Renal cortical epithelial cell (primary cell): Measurements from ENCODE around the gene PLCH2. TPM values are rescaled to one million over a fixed set of nuclear protein-coding genes. Genes with fewer than 3 reads are reported as not detected.
A peak's percentile ranks its signal among the peaks of the same experiment; 100 is the strongest.
"Not testable (repeated sequence)": the region's sequence is repeated elsewhere in the genome, so short reads cannot be mapped to it uniquely, and the experiment has no call there.

Experiments
- DNase-seq: peaks from one replicate; pipeline ENCODE4 v3.0.0-alpha.2; 2011; ENCODE audit warnings: low read depth
- total RNA-seq: library from RNA; depleted of rRNA; stranded (reverse); fragments of >200 nt; gene quantifications from 2 replicates; pipeline ENCODE4 v1.2.3, GENCODE V29; 2014

PLCH2 gene
- total RNA-seq, 1 donor from 2014 or later, result 0.05 TPM

DNA sequence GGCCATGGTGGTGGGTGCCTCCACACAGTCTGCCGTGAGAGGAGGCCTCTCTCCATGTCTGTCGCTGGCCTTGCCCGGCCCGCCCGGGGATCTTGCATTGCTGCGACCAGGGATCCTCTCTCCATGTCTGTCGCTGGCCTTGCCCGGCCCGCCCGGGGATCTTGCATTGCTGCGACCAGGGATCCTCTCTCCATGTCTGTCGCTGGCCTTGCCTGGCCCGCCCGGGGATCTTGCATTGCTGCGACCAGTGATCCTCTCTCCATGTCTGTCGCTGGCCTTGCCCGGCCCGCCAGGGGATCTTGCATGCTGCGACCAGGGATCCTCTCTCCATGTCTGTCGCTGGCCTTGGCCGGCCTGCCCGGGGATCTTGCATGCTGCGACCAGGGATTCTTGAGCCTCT is 35.7 kb upstream of the PLCH2 start:
- DNase-seq, result not testable (repeated sequence)

- no peak for DNase-seq
Observed at GRCh38 chr1:2441746-2442145, 34.3 kb upstream of the PLCH2 start.

DNA sequence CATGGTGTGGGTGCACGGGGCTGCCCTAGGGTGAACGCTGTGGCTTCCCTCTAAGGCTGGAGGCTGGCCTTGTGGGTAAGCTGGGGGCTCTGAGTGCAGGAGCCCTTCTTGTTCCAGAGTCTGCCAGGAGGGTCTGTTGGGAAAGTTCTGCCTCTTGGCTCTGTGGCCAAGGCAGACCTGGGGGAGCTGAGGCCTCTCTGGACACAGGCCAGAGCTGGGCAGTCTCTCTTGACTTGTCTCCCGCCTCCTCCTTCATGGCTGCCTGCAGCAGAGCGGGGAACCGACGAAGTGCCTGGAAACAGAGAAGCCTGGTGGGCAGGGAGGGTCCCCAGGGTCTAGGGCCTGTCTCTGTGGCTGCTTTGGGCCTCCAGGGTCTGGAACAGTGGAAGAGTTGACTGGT is 33.4 kb upstream of the PLCH2 start:
- no peak for DNase-seq

DNA sequence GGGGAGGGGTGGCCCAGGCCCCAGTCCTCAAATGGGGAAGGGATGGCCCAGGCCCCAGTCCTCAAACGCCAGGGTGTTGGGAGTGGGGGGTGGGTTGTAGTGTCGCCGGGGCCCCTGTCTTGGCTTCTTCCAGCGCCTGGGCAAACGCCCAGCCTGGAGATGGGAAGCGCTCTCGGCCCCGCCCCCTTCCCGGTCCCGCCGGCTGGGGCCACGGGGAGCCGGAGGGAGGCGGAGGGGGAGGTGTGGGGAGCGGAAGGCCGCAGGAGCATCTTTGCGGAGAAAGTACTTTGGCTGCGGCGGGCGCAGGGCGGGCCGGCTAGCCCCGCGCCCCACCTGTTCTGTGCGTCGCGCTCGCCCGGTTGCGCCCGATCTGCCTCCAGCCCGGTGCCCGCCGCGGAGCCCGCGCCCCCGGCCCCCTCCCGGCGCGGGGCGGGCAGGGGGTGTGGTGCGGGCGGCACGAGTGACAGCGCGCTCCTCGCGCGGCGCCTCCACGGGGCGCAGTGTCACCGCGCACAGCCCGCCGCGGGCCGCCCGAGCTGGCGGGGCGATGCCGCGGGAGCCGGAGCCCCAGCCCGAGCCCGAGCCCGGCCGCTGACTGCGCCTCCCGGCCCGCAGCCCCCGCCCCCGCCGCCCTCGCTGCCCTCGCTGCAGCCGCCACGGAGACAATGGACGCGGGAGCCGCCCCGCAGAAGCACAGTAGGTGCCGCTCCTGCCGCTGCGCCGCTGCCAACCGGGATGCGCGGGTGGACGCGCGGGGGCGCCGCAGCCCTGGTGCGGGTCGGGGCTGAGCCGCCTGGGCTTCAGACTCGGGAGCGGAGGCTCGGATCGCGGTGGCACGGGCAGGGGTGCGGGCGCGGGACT is 32.6 kb upstream of the PLCH2 start:
- DNase-seq, result no peak

- DNase-seq, result no peak
Observed at GRCh38 chr1:2444138-2444591, 31.9 kb upstream of the PLCH2 start.

GRCh38 chr1:2445162-2445822 is 30.8 kb upstream of the PLCH2 start:
- DNase-seq, result no peak

GRCh38 chr1:2445823-2446215 is 30.3 kb upstream of the PLCH2 start:
- no peak for DNase-seq

DNA sequence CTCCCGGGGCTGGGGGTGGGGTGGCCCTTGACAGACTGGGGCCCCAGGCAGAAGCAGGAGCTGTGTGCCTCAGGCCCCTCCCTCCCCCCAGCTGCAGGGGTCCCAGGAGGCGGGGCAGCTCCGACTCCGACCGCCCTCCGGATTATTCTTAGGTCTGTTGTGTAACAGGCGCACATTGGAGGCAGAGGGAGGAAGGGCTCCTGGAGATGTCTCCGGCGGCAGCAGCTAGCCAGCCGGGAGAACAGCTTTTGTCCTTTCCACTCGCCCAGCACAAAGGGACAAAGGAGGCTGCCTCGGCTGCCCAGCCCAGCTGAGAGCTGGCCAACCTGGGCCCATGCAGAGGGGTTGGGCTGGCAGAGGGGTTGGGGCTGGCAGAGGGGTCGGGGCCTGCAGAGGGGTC is 29.7 kb upstream of the PLCH2 start:
- no peak for DNase-seq

GRCh38 chr1:2446861-2447260 is 29.2 kb upstream of the PLCH2 start:
- no peak for DNase-seq

- DNase-seq, result no peak
Observed at GRCh38 chr1:2447276-2448097, 28.6 kb upstream of the PLCH2 start.

GRCh38 chr1:2448098-2448445 is 28.0 kb upstream of the PLCH2 start:
- DNase-seq, result no peak

- no peak for DNase-seq
Observed at GRCh38 chr1:2449636-2450454, 26.2 kb upstream of the PLCH2 start.

DNA sequence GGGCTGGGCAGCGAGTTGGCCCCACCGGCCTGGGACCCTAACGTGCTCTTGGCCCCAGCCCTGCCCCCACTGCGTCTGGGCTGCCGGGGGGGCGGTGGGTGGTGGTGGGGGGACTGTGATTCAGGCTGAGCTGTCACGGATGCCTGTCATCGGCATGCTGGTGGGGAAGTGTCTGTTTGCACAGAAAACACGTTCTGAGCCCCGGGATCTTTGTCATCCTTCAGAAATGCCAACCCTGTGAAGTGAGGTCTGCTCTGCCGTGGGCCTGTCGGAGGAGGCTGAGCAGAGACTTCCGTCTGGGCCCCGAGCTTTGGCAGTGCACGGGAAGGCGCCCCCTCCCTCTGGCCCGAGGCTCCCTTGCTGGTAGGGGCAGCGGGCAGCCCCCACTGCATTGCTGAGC is 24.3 kb upstream of the PLCH2 start:
- DNase-seq, result peak; percentile 86

GRCh38 chr1:2452201-2452931 is 23.7 kb upstream of the PLCH2 start:
- DNase-seq, result no peak

- no peak for DNase-seq
Observed at GRCh38 chr1:2452932-2453315, 23.2 kb upstream of the PLCH2 start.

DNA sequence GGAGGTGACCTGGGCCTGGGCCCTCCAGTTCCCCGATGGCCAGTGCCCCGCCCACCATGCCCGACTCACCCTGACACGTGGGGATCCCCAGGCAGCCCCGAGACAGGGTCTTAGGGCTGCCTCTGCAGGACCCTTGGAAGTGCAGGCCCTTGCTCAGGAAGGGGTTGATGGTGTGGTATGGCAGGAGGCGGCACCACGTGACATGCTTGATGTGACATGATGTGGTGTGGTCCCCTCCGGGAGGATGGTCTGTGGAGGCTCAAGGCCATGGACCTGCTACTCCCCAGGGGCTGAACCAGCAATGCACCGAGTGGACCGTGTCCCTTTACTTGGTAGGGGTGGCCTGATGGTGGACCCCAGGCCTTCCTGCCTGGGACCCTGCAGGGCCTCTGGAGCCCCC is 21.9 kb upstream of the PLCH2 start:
- DNase-seq, result no peak

DNA sequence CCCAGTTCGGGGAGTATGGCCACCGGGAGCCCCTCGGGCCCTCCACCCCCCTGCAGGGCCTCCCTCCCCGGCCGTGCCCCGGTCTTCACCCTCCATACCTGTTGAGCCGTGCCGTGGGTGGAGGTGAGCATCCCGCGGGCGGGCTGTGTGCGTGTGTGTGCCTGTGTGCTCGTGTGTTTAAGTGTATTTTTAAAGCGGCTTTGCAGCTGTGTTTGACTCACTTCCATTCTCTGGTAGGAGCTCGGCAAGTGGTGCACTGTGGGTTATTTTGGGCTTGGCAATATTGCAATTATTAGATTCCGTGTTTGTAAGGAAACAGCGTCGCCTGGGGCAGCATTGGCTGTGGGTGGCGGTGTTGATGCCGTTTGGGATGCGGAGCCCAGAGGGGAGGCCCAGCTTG is 20.3 kb upstream of the PLCH2 start:
- DNase-seq, result no peak

GRCh38 chr1:2457444-2457843 is 18.6 kb upstream of the PLCH2 start:
- no peak for DNase-seq

DNA sequence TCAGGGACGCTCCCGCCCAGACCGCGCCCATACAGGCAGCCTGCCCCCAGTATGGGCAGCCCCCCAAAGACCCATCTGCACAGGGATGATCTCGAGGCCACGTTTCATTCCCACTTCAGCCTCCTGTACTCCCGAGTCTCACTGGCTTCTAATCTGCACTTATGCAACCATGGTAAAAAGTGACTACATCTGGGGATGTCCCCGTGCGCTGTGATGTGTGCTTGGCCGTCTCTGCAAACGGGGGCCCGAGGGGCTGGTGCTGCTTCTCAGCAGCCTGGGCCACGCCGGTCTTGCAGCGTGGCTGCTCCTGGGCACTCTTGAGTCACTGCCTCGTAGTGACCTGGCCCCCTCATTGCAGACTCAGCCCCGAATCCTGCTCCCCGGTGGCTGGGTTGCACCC is 17.4 kb upstream of the PLCH2 start:
- DNase-seq, result no peak

DNA sequence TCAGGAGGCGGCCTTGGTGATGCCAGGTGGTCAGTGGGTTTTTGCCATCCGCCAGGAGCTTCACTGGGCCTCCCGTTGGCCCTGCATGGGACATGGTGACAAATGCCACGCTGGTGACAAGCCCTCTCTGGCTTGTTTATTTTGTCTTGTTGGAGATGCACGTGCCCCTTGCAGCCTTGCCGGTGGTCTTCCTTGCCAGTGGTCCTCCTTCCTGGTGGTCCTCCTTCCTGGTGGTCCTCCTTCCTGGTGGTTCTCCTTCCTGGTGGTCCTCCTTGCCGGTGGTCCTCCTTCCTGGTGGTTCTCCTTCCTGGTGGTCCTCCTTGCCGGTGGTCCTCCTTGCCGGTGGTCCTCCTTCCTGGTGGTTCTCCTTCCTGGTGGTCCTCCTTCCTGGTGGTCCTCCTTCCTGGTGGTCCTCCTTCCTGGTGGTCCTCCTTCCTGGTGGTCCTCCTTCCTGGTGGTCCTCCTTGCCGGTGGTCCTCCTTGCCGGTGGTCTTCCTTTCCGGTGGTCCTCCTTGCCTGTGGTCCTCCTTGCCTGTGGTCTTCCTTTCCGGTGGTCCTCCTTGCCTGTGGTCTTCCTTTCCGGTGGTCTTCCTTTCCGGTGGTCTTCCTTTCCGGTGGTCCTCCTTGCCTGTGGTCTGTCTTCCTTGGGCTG is 16.9 kb upstream of the PLCH2 start:
- not testable (repeated sequence) for DNase-seq
